GM12873 (cell line): ENCODE results near the gene HIVEP3.
A peak's percentile ranks its signal among the peaks of the same experiment; 100 is the strongest.

ENCODE experiments used
- CTCF ChIP-seq: IDR thresholded peaks from 2 replicates; pipeline ENCODE4 v1.5.1; 2012; ENCODE audit warnings: low read depth, mild to moderate bottlenecking, moderate library complexity, low read length, control low read depth; ENCODE audit not compliant: insufficient read depth; ENCODE audit errors: missing control alignments

Gene HIVEP3

GRCh38 chr1:41493117-41493536 lies 425.6 kb downstream of the HIVEP3 start:
- no peak for TF ChIP-seq CTCF

GRCh38 chr1:41492341-41492848 lies 426.3 kb downstream of the HIVEP3 start:
- peak; percentile 89 for TF ChIP-seq CTCF

GRCh38 chr1:41490911-41491310 lies 427.8 kb downstream of the HIVEP3 start:
- TF ChIP-seq CTCF: no peak

- TF ChIP-seq CTCF: no peak
Observed at GRCh38 chr1:41489561-41489960, 429.2 kb downstream of the HIVEP3 start.

GRCh38 chr1:41488040-41488951 lies 430.4 kb downstream of the HIVEP3 start:
- no peak for TF ChIP-seq CTCF

- no peak for TF ChIP-seq CTCF
Observed at GRCh38 chr1:41487126-41488039, 431.3 kb downstream of the HIVEP3 start.
